ENCODE data around the gene RASSF8.

Gene RASSF8

DNA sequence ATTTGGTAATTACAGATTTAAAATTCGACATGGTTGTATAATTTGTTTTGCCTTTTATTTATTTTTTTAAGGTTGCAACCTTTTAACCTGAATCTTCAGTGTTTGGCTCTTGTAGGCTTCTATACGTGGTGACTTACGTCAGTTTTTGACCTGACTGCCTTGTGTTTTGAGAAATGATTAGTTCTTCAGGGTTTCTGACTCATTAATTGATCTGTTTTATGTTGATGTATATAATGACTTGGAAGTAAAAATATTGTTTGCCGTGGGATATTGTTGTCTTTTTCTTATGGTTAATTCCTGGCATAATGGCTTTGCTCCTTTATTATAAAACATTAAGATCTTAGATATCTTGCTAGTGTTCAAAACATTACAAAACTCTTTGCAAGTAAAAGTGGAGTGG lies 2.5 kb downstream of the RASSF8 start:
- no peak for DNase-seq (ENCODE audit: low read depth)

DNA sequence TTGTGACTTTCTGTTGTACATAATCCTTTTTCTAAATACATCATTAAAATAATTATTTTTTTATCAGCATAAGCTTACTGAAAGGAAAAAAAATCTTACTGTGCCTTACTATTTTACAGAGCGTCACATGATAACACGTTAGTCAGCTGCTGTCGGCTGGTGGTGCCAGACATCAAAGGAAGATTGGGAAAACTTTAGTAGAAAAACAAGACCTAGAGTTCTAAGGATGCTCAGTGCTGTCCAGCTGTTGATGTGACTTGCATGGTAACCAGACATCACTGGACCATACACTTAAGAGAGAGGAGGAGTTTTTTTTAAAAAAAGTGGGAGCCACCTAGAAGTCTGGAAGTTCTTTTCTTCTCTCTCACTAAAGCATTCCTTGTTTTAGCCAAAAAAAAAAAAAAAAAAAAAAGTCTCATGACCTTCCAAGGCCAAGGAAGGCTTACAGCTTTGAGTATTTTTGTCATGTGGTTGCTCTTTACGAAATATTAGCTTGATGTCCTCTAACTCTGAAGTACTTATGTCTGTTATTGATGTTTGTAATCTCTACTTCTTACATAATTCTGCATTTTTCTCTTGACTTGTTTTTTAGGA lies 4.5 kb downstream of the RASSF8 start:
- no peak for DNase-seq (ENCODE audit: low read depth)

DNA sequence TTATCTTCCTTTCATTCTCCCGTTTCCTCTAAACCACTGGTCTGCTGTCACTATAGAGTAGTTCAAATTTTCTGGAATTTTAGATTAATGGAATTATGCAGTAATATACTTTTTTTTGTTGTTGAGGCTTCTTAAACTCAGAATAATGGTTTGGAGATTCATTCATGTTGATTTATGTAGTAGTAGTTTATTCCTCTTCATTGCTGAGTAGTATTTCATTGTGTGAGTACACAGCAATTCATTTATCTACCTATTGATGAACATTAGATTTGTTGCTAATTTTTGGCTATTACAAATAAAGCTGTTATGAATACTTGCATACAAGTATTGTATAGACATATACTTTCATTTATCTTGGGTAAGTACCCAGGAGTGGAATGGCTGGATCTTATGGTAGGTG lies 7.2 kb downstream of the RASSF8 start:
- DNase-seq (ENCODE audit: low read depth): no peak

DNA sequence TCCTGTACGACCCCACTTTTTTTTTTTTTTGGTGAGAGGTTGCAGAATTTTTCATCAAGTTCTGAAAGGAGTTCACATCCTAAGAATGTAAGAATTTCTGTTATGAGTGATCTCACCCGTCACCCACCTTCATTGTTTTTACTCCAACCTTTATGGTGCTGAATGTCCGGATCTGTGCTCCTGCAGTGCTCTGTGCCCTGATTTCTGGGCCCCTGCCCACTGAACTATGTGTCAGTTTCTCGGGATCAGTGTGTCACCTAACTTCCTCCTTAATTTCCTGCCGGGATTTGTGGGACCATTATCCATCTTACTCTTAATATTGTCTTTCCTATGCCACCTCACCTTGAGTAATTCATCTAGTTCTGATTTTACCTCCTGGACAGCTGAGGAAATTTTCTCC lies 11.6 kb downstream of the RASSF8 start:
- DNase-seq (ENCODE audit: low read depth): no peak

DNA sequence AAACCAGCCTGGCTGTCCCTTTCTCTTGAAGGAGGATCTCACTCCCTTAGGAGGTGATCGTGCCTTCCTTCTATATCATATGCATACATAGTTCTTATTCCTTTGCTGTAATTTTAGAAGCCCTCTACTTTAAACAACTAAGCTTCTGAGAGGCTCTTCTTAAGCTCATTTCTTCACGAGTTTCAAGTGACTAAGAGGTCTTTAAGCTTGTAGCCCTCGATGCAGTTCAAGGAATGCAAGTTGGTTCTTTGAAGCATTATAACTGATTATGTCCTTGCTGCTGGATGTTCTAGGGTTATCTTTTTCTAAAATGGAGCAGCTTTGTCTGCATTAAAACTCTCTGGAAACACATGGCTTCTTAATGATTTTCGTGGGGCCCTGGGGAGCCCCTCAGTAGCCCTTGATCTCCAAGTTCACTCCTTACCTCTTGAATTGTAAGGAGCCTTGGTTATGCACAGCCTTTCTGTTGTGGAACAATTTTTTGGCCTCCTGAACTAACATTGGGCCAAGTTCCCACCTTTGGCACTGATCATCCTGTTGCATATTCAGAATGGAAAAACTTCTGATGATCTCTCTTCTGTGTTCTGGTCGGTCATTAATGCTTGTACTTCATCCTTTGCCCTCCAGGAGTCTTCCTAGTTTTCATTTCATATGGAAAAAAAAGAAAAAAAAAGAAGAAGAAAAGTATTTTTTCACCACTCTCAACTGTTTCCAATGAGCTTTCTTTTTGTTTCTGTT lies 12.6 kb downstream of the RASSF8 start:
- no peak for DNase-seq (ENCODE audit: low read depth)

DNA sequence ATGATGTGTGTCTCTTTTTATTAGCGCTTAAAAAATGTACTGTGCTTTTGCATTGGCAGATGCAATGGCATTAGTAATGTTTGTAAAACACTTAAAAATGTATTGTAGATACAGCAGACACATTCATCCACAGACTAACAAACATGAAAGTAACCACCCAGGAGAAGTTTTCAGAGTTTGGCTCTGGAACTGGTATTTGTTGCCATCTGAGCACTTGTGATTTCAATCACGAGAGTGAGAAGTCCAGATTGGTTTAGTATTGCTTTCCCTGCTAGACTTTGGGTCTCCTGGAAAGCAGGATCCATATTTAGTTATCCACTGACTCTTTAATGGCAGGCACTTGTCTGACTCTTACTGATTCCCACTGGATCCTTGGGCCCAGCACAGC lies 13.2 kb downstream of the RASSF8 start:
- no peak for DNase-seq (ENCODE audit: low read depth)

DNA sequence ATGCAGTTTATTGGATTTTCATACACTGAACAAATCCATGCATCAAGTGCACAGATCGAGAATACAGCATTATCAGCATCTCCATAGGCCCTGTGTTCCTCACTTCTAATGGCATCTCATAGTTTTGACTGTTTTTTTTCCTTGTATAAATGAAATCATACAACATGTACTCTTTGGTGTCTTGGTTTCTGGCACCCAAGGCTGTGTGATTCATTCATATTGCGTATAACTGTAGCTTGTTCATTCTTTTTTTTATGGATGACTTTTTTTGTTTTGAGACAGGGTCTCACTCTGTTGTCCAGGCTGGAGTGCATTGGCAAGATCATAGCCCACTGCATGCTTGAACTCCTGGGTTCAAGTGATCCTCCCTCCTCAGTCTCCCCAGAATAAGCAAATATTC lies 14.3 kb downstream of the RASSF8 start:
- DNase-seq (ENCODE audit: low read depth): no peak

DNA sequence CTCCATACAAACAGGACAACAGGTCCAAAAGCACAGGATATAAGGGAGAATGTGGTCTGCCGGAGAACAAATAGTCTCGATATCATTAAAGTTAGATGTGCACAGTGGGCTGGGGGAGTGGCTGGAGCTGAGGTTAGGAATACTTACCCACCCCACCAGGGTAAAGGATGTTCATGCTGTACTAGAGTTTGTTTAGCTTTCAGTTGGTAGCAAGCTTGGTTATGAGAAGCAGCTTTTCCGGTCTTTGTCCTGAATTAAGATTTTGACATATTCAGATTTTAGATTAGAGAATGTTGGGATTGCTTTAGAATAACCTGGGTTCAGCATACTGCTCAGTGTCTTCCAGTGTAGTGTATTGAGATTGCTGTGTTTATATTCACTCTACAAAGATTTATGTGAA lies 16.7 kb downstream of the RASSF8 start:
- DNase-seq (ENCODE audit: low read depth): no peak

DNA sequence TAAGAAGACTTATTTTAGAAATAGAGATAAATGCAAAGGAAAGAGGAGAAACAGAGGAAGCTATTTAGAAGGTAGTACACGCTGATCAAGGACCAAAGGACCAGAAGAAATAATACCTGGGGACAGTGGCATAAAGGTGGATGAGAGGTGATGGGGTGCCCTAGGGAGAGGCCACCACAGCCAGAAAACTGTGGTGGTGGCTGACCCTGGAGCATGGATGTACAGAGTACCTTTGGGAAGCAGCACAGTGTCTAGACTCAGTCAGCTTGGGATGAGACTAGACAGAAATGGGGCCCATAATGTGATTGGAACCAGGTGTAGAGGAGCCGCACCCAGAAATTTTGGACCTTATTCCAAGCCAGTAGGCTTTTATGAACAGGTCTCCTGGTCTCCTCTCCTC lies 17.2 kb downstream of the RASSF8 start:
- DNase-seq (ENCODE audit: low read depth): no peak

DNA sequence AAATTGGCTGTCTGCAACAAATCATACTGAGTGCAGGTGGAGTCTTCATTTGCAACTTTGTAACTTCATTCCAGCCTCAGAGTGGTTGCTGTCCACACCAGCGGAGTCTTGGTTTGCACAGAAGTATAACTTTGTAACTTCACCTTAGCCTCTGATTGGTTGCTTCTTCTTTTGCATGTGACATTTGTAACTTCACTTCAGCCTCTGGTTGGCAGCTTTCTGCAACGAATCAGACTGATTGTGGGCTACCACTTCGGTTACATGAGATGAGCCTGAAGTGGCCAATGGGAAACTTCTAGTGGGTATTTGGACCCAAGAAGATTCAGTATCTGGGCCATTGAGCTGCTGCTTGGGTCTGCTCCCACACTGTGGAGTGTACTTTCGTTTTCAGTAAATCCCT lies 17.8 kb downstream of the RASSF8 start:
- DNase-seq (ENCODE audit: low read depth): no peak

DNA sequence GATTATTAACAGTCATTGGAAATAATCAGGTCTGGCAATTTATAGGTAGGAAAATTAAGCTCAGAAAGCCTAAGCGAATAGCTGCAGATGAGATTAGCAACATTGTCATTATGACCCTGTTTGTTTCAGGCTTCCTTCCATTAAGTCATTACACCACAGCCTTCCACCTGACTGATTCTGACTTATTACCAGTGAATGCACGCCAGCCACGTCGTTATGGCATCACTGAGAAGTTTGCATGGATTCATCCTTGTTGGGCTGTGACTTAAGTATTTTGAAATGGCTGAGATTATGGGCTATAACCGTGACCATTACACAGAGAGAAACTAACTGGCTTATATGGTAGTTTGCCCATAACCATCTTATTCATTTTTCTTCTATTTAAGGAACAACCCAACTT lies 18.6 kb downstream of the RASSF8 start:
- no peak for DNase-seq (ENCODE audit: low read depth)

DNA sequence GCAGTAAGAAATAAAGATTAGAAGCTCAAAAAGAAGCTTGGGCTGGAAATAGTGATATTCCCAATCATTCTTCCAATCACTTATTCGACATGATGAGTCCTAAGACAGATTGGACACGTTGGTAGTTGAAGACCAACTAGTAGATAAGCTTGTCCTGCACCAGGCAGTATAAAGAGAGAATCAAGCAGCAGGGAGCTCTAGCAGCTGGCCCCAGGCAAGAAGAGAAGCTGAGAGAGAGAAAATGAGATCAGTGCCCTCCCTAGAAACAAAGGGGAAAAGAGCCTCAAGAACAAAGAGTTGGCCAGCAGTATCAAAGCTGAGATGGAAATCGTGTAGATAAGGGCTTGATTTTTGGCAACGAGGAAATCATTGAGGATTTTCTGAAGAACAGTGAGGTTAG lies 20.6 kb downstream of the RASSF8 start:
- DNase-seq (ENCODE audit: low read depth): no peak

DNA sequence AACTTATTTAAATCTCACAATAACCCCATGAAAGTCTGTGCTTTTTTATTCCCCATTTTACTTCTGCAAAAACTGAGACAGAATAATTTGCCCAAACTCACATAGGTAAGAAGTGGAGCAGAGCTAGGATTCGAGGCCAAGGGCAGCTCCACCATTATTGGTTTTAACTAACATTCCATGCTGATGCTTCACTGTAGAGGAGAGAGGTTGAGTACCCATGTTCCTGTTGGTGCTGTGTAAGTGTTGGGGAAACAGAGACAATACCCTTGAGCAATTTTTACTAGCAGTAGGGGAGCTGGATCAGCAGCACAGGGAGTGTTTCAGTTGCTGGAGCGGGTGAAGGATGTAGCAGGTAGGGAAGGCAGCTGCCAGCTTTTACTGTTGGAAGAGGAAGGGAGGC lies 21.1 kb downstream of the RASSF8 start:
- no peak for DNase-seq (ENCODE audit: low read depth)

DNA sequence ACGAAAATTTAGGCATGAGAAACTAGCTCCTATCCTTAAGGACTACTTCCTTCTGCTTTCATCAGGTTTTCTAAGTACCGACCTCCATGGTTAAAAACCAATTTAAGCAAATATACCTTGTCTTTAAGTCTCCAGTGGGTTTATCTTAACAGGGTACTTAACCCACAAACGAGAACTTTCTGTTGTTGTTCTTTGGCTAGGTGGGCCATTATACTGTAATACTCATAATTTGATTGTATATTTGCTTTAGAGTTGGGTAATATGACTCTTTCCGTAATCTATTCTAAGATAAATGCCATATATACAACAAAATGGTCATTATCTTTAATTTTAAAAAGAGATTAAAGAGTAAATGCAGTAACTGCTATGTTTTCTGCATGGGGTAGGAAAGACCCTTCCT lies 21.6 kb downstream of the RASSF8 start:
- no peak for DNase-seq (ENCODE audit: low read depth)

DNA sequence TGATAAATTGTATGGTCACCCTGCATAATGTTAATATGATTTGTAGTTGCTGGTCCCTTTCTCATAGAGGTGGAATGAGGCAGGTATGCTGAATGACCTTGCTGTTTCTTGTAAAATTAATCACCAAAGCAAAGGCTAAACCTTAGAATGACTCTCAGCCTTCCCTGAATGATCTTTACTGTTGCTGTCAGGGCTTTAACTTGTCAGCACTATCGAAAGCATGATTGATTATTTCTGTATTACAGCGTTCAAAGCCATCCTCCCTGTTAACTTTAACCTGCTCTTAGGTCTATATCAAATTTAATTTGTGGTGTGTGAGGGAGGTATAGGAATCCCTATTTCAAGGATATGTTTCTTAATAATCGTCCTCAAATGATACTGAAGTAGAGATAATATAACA lies 23.1 kb downstream of the RASSF8 start:
- no peak for DNase-seq (ENCODE audit: low read depth)

DNA sequence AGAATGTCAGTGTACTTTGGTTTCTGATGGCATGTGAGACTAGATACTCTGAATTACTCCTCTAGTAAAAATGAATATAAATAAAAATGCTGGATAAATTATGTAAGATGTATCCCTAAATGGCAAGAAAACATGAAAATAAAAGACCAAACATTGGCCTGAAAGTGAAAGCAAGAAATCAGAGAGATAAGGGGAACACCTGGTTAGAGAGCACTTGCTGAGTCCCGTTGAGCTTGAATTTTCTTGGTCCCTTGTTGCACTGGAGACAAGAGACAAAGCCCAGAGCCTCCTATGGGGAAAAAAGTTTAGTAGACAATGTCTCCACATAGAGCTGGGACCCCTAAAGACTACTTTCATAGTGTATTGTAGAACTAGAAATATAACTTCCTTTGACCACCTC lies 23.9 kb downstream of the RASSF8 start:
- DNase-seq (ENCODE audit: low read depth): no peak

DNA sequence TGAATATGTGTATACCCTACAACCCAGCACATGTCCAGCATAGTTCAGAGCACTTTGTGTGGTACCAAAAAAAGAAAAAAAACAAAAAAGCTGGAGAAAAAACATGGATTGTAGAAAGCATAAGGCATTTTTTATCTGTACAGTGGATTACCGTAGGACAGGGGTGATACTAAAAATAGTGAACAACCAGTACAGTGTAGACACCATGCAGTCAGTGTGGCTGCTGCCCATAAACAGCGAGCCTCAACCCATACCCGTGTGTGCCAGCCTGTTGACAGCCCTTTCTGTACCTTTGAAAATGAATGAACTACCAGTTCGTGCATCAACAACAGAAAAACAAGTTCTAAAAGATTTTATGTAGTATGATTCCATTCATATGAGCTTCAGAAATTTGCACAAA lies 25.1 kb downstream of the RASSF8 start:
- no peak for DNase-seq (ENCODE audit: low read depth)

DNA sequence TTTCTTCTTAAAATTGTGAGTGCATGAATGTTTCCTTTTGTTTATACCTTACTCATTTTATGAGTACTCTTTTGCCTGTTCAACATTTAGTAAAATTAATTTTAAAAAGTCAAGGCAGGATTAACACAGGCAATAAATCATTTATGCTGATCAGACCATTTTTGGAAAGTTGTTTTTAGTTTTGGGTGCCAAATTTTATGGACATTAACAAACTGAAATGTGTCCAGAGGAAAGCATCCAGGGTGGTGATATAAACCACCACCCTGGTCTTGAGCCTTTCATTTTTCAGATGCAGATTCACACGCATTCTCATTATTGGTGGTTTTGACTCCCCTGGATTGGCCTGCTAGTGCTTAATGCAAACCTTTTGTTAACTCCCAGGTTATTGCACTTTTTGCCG lies 26.3 kb downstream of the RASSF8 start:
- no peak for DNase-seq (ENCODE audit: low read depth)

DNA sequence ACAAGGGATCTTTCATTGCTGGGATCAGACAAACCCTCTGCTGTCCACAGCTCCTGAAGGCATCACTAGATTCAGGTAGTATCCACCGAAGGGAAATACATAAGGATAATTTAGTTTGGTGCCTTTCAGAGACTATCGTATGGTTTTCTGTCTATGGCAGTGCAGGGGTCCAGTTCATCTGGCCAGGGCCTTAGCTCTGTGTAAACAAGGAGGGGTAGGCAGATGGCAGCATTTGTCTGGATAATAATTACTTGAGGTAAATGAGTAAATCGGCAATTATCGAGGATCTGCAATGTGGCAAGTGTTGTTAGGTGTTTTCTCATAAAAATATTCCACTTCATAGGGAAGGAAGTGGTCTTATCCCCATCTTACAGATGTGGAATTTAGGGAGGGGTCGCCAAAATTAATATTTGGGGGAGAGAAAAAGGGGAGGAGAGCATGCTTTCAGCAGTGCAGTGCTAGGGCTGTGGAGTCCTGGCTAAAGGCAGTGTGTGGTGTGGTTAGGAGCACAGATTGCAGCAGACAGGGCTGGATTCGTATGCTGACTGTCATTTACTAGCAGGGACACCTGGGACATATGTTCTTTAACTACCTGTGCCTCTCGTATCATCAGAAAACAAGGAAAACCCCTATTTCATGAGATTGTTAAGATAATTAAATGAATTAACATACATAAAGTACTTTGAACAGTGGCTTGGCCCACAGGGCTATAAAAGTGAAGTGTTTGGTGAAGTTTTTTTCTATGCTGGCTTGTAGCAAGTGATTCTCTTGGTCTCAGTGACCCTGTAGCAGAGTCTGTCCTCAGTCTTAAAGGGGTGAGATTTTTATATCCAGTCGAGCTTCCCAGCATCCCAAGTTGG lies 27.1 kb downstream of the RASSF8 start:
- DNase-seq (ENCODE audit: low read depth): no peak

DNA sequence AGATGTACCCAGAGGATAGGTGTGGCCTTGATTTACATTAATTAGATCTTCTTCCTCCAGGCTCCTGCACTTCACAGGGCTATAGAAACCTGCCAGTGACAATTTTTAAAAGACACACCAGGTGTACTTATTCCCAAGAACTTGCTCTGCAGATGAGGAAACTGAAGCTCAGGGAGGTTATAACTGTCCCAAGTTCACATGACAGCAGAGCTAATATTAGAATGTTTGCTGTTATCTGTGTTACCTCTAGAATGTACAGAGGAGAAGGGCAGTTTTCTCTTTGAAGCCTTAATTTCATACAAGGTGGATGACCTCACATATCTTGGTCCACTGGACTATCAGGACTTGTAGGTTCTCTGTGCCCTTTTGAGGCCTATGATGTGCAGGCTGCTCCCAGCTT lies 27.7 kb downstream of the RASSF8 start:
- no peak for DNase-seq (ENCODE audit: low read depth)

DNA sequence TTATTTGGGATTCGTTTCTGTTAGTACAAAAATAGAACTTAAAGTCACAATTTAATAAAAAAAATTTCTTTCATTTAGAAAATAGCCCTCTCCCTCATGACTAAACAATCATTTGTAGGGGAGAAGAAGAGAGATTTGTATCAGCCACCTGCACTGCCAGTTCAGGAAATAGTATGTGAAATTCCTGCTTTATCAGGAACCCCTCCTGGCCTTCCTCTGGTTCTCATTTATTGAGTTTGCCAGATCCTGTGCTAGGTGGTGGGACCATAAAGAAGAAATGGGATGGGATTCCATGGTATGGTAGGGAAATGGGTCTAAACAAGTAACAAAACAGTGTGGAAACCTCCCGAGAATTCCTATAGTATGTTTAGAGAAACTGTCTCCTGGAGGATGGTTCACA lies 30.0 kb downstream of the RASSF8 start:
- no peak for DNase-seq (ENCODE audit: low read depth)

DNA sequence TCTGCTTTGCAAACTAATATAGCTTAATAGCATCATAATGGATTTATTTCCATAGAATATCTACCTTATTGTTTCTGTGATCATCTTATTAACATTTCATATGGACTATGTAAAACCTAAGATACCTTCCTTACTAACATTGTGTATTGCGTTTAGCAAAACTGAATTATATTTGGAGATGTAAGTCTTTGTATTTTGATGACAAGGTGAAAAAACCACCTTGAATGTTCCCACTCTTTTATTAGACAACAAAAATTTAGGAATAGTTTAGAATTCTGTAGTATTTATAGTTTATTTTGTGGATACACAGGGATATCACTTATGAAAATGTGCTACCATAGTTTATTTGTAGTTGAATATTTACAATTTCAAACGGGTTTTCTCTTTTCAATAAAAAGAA lies 32.0 kb downstream of the RASSF8 start:
- no peak for DNase-seq (ENCODE audit: low read depth)

DNA sequence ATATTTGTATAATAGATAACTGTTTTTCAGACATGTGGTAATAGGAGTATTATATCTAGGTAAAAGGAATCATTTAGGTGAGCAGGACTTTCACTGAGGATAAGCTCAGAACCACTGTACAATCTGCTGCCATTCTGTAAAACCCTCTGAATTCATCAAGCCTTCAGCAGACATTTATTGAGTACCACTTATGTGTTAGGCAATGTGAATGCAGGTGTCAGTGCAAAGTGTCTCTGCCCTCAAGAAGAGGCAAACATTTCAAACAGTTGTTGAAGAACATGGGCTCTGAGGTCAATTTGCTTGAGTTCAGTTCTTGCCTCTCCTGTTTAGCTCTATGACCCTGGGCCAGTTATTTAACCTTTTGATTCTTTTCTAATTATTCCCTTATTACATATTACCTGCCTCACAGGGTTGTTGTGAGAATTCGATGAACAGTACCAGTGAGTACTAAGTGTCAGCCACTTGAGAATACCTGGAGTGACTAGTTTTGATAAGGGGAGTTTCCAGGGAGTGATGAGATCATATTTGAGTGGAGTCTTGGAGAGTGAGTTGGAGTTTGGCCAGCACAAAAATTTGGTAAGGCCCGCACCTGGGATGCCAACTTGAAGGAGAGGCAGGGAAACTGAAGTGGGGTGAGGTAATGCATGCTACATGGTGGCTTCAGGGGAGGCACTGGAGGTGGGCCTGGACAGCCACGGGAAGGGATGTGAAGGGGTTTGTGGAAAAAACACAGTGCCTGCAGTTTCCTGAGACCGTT lies 33.7 kb downstream of the RASSF8 start:
- no peak for DNase-seq (ENCODE audit: low read depth)
